AG09309 (cell line): ENCODE data around the gene BMPR1A.

Experiments used
- DNase-seq: peaks from one replicate; pipeline ENCODE4 v3.0.0-alpha.2; 2010; ENCODE audit warnings: low read depth
- H3K4me3 ChIP-seq: 2 replicates; pipeline ENCODE4 v1.5.1; 2011; ENCODE audit warnings: mild to moderate bottlenecking, low read depth, low read length, moderate library complexity; ENCODE audit not compliant: control insufficient read depth
- TF ChIP-seq, protein P1 (sequence below): IDR thresholded peaks from 2 replicates; pipeline ENCODE4 v1.5.1; 2011; ENCODE audit warnings: mild to moderate bottlenecking, low read depth, low read length, inconsistent platforms; ENCODE audit not compliant: insufficient read depth, control insufficient read depth; ENCODE audit errors: missing control alignments

BMPR1A gene

DNA sequence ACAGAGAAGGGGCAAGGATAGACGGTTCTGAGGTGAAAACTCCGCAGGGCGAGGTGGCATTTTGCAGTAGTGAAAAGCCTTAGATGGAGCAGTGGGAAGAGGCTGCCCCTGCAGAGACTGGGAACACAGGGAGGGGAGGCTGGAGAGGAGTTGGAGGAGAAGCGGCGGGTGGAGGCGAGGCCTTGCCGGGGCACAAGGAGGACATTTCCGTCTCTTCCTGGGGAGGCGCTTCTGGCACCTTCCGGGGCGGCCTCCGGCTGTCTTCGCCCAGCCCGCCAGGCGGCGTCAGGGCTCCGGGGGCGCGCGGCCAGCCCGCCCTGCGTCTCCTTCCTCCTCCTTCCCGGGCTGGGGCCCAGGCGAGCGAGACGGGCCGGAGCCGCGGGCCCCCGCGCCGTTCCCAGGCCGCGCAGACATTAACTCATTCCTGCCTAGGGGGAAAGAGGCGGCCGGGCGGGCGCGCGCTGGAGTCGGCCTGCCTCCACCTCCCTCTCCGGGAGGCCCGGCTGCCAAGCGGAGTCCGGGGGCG lies 45.4 kb upstream of the BMPR1A start:
- peak; percentile 39 for DNase-seq
- TF ChIP-seq, protein P1, sequence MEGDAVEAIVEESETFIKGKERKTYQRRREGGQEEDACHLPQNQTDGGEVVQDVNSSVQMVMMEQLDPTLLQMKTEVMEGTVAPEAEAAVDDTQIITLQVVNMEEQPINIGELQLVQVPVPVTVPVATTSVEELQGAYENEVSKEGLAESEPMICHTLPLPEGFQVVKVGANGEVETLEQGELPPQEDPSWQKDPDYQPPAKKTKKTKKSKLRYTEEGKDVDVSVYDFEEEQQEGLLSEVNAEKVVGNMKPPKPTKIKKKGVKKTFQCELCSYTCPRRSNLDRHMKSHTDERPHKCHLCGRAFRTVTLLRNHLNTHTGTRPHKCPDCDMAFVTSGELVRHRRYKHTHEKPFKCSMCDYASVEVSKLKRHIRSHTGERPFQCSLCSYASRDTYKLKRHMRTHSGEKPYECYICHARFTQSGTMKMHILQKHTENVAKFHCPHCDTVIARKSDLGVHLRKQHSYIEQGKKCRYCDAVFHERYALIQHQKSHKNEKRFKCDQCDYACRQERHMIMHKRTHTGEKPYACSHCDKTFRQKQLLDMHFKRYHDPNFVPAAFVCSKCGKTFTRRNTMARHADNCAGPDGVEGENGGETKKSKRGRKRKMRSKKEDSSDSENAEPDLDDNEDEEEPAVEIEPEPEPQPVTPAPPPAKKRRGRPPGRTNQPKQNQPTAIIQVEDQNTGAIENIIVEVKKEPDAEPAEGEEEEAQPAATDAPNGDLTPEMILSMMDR: peak; percentile 67
- H3K4me3 ChIP-seq: peak overlapping the region; percentile 63

DNA sequence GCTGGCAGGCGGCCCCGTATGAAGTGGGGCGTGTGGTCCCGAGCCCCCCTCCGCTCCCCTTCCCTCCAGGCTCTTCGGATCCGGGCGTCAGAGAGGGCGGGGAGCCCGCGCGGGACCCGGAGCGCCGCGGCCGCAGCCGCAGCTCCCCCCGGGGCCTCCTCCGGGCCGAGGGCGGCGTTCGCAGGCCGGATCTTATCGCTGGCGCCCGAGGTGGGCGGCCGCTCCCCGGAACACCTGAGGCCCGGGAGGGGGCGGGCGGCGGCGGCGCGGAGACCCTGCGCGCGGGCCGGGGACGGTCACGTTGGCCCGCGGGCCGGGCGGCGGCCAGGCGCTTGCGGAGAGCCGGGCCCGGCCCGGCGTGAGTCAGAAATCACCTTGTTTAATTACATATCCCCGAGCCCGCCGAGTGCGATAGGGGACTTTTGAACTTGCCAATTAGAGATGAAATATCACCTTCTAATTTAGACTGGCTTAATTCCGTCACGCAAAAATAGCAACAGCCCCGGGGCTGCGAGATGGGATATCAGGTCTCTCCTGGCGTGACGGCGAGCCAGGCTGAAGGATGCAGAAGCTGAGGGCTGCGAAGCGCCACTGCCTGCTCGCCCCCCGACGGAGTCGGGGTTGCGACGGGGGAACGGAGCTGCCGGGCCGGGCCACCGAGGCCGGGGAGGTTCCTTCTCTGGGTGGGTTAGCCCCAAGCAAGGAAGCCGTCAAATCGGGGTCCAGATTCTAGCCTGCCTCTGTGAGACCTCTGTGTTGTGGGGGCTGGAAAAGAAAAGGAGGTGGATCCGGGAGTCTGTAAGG lies 44.7 kb upstream of the BMPR1A start:
- TF ChIP-seq, protein P1: no peak

DNA sequence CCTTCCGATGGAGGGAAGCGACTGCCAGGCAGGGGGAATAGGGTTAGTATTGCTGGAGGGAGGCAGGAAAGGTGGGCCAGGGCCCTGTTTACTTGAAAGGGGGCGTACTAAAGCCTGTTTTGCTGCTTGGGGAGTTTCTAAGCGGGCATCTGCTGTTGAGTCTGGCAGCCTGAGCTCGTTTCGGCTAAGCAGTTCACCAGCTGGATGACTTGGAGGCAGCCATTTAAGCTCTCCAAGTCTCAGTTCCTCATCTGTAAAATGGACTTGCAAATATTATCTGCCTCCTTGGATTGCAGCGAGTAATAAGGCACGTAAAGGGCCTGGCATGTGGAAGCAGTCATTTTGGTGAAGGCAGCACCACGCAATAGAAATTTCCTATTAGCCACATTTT lies 44.1 kb upstream of the BMPR1A start:
- H3K4me3 ChIP-seq: peak overlapping the region; percentile 63
- TF ChIP-seq, protein P1: no peak
- no peak for DNase-seq

More for the DNA sequence above, 44.7 kb upstream of the BMPR1A start:
- DNase-seq: no peak
- peak overlapping the region; percentile 63 for H3K4me3 ChIP-seq

DNA sequence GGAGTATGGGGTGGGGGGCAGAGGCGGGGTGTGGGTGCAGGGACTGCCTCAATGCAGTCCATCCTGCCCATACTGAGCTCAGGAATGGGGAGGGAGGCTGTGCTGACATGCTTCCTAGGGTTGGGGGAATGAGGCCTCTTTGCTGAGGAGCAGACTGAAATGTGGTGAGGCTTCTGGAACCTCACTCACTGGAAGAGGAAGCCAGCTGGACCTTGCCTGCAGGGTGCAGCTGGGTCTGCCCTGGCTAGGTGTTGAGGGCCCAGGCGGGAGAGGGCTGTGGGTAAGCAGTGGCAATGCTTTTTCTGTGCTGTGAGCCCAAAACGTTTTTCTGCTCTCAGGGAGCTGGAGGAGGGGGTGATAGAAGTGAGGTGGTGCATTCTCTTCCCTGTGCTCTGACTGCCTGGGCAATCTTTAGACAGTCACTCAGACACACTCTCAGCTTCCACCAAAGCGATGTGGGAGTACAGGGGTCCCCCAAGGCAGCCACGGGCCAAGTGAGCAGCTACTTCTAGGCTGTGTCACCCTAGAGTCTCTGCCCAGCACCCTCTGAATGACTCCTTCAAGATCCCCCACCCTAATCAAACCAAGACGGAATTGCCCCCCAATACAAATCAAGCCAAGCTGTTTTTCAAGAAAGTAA lies 41.1 kb upstream of the BMPR1A start:
- H3K4me3 ChIP-seq: no peak overlapping the region
- TF ChIP-seq, protein P1: no peak
- DNase-seq: no peak

DNA sequence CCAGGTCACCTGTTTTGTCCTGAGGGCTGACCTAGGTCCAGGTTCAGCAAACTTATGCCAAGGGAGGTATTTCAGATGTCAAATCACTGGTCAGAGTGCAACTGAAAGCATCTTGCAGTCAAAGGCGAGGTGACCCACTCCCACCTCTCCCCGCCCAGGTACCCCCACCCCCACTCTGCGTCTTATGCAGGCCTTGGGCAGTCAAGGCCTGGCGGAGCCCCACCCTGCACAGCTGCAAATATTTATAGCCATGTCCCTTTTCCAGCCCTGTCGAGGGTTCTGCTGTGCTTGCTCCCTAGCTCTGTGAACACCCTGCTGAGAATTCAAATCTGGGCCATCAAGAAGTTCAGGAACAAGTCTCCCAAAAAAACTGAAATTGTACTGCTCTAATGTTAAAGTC lies 40.6 kb upstream of the BMPR1A start:
- no peak overlapping the region for H3K4me3 ChIP-seq
- TF ChIP-seq, protein P1: no peak
- DNase-seq: no peak

DNA sequence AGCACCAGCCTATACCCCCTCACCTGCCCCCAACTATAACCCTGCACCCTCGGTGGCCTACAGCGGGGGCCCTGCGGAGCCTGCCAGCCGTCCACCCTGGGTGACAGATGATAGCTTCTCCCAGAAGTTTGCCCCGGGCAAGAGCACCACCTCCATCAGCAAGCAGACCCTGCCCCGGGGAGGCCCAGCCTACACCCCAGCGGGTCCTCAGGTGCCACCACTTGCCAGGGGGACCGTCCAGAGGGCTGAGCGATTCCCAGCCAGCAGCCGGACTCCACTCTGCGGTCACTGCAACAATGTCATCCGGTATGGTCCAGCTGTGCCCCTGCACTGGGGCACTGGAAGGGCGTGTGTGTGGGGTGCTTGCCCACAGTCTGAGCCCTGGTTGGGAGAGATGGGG lies 40.0 kb upstream of the BMPR1A start:
- DNase-seq: no peak
- TF ChIP-seq, protein P1: no peak
- H3K4me3 ChIP-seq: no peak overlapping the region
